Astrocyte (in vitro differentiated cells and primary cell): ENCODE results near the gene SIK3. TPM values are rescaled to one million over a fixed set of nuclear protein-coding genes. Genes with fewer than 3 reads are reported as not detected.

Source experiments
- DNase-seq: peaks from one replicate; pipeline ENCODE4 v3.0.0-alpha.2; 2010; ENCODE audit warnings: low read depth
- FAIRE-seq: peaks from 2 replicates; lab custom pipeline; 2011; peaks lifted over from hg19 to GRCh38; lab: Jason Lieb, UNC
- H2AFZ ChIP-seq: 2 replicates; pipeline ENCODE4 v1.6.0; 2012; ENCODE audit warnings: low read depth, low read length, inconsistent platforms
- H3K27ac ChIP-seq: 2 replicates; pipeline ENCODE4 v1.5.1; 2011; ENCODE audit warnings: low read depth, low read length, inconsistent platforms
- H3K27me3 ChIP-seq: 2 replicates; pipeline ENCODE4 v1.6.0; 2011; ENCODE audit warnings: low read length, inconsistent platforms; ENCODE audit not compliant: insufficient read depth
- H3K36me3 ChIP-seq: 2 replicates; pipeline ENCODE4 v1.5.1; 2011; ENCODE audit warnings: low read length, inconsistent platforms; ENCODE audit not compliant: insufficient read depth
- H3K4me1 ChIP-seq: 2 replicates; pipeline ENCODE4 v1.5.1; 2011; ENCODE audit warnings: low read length, inconsistent platforms; ENCODE audit not compliant: insufficient read depth
- H3K4me2 ChIP-seq: 2 replicates; pipeline ENCODE4 v1.6.0; 2012; ENCODE audit warnings: low read length, inconsistent platforms
- H3K4me3 ChIP-seq: 2 replicates; pipeline ENCODE4 v1.5.1; 2011; ENCODE audit warnings: low read depth, mild to moderate bottlenecking, low read length, inconsistent platforms; ENCODE audit not compliant: insufficient read depth
- H3K79me2 ChIP-seq: 2 replicates; pipeline ENCODE4 v1.6.0; 2012; ENCODE audit warnings: mild to moderate bottlenecking, low read length, inconsistent platforms; ENCODE audit not compliant: insufficient read depth
- H3K9ac ChIP-seq: 2 replicates; pipeline ENCODE4 v1.6.0; 2012; ENCODE audit warnings: mild to moderate bottlenecking, low read length, inconsistent platforms
- H3K9me3 ChIP-seq: 2 replicates; pipeline ENCODE4 v1.5.1; 2012; ENCODE audit warnings: low read depth, mild to moderate bottlenecking, low read length, inconsistent platforms; ENCODE audit not compliant: insufficient read depth
- H4K20me1 ChIP-seq: 2 replicates; pipeline ENCODE4 v1.6.0; 2012; ENCODE audit warnings: low read length, inconsistent platforms; ENCODE audit not compliant: insufficient read depth
- H3K27ac Mint-ChIP-seq: one replicate; pipeline ENCODE4 v1.8.0; 2021; ENCODE audit warnings: mild to moderate bottlenecking, mixed read lengths; ENCODE audit not compliant: unreplicated experiment
- H3K27me3 Mint-ChIP-seq: one replicate; pipeline ENCODE4 v1.8.0; 2021; ENCODE audit warnings: low read depth, mixed read lengths; ENCODE audit not compliant: unreplicated experiment
- H3K36me3 Mint-ChIP-seq: one replicate; pipeline ENCODE4 v1.8.0; 2021; ENCODE audit warnings: low read depth, mixed read lengths; ENCODE audit not compliant: unreplicated experiment
- H3K4me1 Mint-ChIP-seq: one replicate; pipeline ENCODE4 v1.8.0; 2021; ENCODE audit warnings: low read depth, mixed read lengths; ENCODE audit not compliant: unreplicated experiment
- H3K4me3 Mint-ChIP-seq: one replicate; pipeline ENCODE4 v1.8.0; 2021; ENCODE audit warnings: mild to moderate bottlenecking, moderate library complexity, mixed read lengths; ENCODE audit not compliant: unreplicated experiment
- H3K9me3 Mint-ChIP-seq: one replicate; pipeline ENCODE4 v1.8.0; 2021; ENCODE audit warnings: mild to moderate bottlenecking, mixed read lengths; ENCODE audit not compliant: unreplicated experiment
- CTCF ChIP-seq: IDR thresholded peaks from 2 replicates; pipeline ENCODE4 v1.5.1; 2011; ENCODE audit warnings: low read depth, mild to moderate bottlenecking, inconsistent platforms, low read length, moderate library complexity; ENCODE audit not compliant: insufficient read depth
- EZH2 ChIP-seq: IDR thresholded peaks from 2 replicates; pipeline ENCODE4 v1.6.1; 2012; ENCODE audit warnings: mild to moderate bottlenecking, low read length, inconsistent platforms; ENCODE audit not compliant: insufficient read depth
- total RNA-seq: library from RNA; stranded (reverse); gene quantifications from 2 replicates; pipeline ENCODE4 v1.2.1, GENCODE V29; 2021

Gene SIK3
- total RNA-seq, 1 donor from 2014 or later = 34.4 TPM

GRCh38 chr11:116973270-116973669, 125.0 kb downstream of the SIK3 start:
- Histone ChIP-seq H4K20me1 (peaks cover 20% of the 10 kb centered on the region), H3K27me3 (no peaks in the 10 kb centered on the region), H3K9ac (no peak overlapping the region), H3K4me3 (no peak overlapping the region), H3K4me1 (no peaks in the 10 kb centered on the region), H3K79me2 (peaks cover 4% of the 10 kb centered on the region), H3K27ac (no peak overlapping the region), H3K9me3 (no peaks in the 10 kb centered on the region), H3K36me3 (no peaks in the 10 kb centered on the region), H2AFZ (no peak overlapping the region), H3K4me2 (no peak overlapping the region)
- FAIRE-seq (no peak), DNase-seq (no peak)
- Mint-ChIP-seq H3K4me1 (peaks cover 11% of the 10 kb centered on the region), H3K27me3 (no peaks in the 10 kb centered on the region), H3K4me3 (no peak overlapping the region), H3K9me3 (no peaks in the 10 kb centered on the region), H3K36me3 (no peaks in the 10 kb centered on the region), H3K27ac (no peak overlapping the region)
- TF ChIP-seq CTCF = no peak
- no peak for TF ChIP-seq EZH2

GRCh38 chr11:116972691-116973090, 125.5 kb downstream of the SIK3 start:
- TF ChIP-seq EZH2 (no peak), CTCF (no peak)
- Histone ChIP-seq H3K9ac (no peak overlapping the region), H2AFZ (no peak overlapping the region), H4K20me1 (peaks cover 20% of the 10 kb centered on the region), H3K4me3 (no peak overlapping the region), H3K36me3 (no peaks in the 10 kb centered on the region), H3K4me1 (no peaks in the 10 kb centered on the region), H3K9me3 (no peaks in the 10 kb centered on the region), H3K27me3 (no peaks in the 10 kb centered on the region), H3K79me2 (peaks cover 5% of the 10 kb centered on the region), H3K27ac (no peak overlapping the region), H3K4me2 (no peak overlapping the region)
- H3K9me3 Mint-ChIP-seq = no peaks in the 10 kb centered on the region
- no peak overlapping the region for H3K4me3 Mint-ChIP-seq
- H3K27me3 Mint-ChIP-seq = no peaks in the 10 kb centered on the region
- no peak overlapping the region for H3K27ac Mint-ChIP-seq
- H3K36me3 Mint-ChIP-seq = no peaks in the 10 kb centered on the region
- DNase-seq (no peak), FAIRE-seq (no peak)
- H3K4me1 Mint-ChIP-seq = peaks cover 11% of the 10 kb centered on the region

DNA sequence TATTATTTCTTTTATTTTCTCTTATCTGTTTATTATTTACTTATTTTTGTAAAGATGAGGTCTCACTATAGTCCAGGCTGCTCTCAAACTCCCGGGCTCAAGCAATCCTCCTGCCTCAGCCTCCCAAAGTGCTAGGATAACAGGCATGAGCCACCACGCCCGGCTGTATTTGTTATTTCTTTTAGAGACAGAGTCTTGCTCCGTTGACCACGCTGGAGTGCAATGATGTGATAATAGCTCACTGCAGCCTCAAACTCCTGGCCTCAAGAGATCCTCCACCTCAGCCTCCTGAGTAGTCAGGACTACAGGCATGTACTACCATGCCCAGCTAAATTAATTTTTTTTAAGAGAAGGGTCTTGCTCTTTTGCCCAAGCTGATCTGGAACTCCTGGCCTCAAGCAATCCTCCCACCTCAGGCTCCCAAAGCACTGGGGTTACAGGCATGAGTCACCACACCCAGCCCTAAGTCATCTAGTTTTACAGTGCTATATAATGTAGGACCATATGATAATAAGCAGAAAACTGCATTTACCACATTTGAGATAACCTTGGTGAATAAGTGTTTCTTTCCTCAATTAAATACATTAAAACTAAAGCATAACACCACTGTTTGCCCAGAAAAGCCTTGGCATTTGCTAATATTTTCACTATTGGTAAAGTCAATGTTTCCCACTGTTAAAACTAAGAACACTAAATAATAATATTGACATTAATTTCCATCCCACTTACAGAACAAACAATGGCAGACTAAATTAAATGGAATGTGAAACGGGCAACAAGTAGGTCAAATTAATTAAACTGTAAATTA, 127.5 kb downstream of the SIK3 start:
- H3K4me2 ChIP-seq = no peak overlapping the region
- no peak overlapping the region for H3K27ac ChIP-seq
- peak overlapping the region; percentile 66 for H3K27ac Mint-ChIP-seq
- no peaks in the 10 kb centered on the region for H3K36me3 Mint-ChIP-seq
- DNase-seq (no peak), FAIRE-seq (no peak)
- H3K9me3 ChIP-seq = no peaks in the 10 kb centered on the region
- no peak overlapping the region for H3K9ac ChIP-seq
- H3K4me1 ChIP-seq = no peaks in the 10 kb centered on the region
- H3K27me3 Mint-ChIP-seq = no peaks in the 10 kb centered on the region
- no peak overlapping the region for H3K4me3 ChIP-seq
- H2AFZ ChIP-seq = no peak overlapping the region
- TF ChIP-seq CTCF (no peak), EZH2 (no peak)
- peaks cover 20% of the 10 kb centered on the region for H4K20me1 ChIP-seq
- H3K27me3 ChIP-seq = no peaks in the 10 kb centered on the region
- no peaks in the 10 kb centered on the region for H3K36me3 ChIP-seq
- H3K4me1 Mint-ChIP-seq = peaks cover 4% of the 10 kb centered on the region
- H3K79me2 ChIP-seq = peaks cover 5% of the 10 kb centered on the region
- H3K9me3 Mint-ChIP-seq = peaks cover 2% of the 10 kb centered on the region
- no peak overlapping the region for H3K4me3 Mint-ChIP-seq
